ENCODE results near the gene SLC25A51.

GRCh38 chr9:37917313-37917731 is 13.4 kb upstream of the SLC25A51 start:
- TF ChIP-seq, protein P1, sequence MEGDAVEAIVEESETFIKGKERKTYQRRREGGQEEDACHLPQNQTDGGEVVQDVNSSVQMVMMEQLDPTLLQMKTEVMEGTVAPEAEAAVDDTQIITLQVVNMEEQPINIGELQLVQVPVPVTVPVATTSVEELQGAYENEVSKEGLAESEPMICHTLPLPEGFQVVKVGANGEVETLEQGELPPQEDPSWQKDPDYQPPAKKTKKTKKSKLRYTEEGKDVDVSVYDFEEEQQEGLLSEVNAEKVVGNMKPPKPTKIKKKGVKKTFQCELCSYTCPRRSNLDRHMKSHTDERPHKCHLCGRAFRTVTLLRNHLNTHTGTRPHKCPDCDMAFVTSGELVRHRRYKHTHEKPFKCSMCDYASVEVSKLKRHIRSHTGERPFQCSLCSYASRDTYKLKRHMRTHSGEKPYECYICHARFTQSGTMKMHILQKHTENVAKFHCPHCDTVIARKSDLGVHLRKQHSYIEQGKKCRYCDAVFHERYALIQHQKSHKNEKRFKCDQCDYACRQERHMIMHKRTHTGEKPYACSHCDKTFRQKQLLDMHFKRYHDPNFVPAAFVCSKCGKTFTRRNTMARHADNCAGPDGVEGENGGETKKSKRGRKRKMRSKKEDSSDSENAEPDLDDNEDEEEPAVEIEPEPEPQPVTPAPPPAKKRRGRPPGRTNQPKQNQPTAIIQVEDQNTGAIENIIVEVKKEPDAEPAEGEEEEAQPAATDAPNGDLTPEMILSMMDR (optimal IDR thresholded peaks at IDR 0.05 in 1 of 3, IDR thresholded peaks at IDR 0.05 in 1 of 3, conservative IDR thresholded peaks at IDR 0.05 in 1 of 3; ENCODE audit: extremely low read depth in 1 of 3, insufficient read depth in 2 of 3, low read length in 3 of 3): no peak
- no peak for TF ChIP-seq EZH2 (IDR thresholded peaks at IDR 0.05; ENCODE audit: low read length)

Data from keratinocyte (primary cell).